PC-9 (cell line): ENCODE results near the gene BBC3. TPM values are rescaled to one million over a fixed set of nuclear protein-coding genes. Genes with fewer than 3 reads are reported as not detected.

Experiments used
- BruUV-seq: library from RNA; stranded (reverse); fragments of 400-500 nt; replicated peaks from 2 replicates; lab custom pipeline; 2021; lab: Mats Ljungman, UMichigan
- CTCF ChIA-PET: fragments of 300-600 bp; sonication (Branson Sonifier 250); formaldehyde crosslinking; loops from one replicate; lab custom pipeline; 2022; ENCODE audit warnings: antibody characterized with exemption; lab: Charles Lee
- POLR2A ChIA-PET: fragments of 300-600 bp; sonication (Branson Sonifier 250); formaldehyde crosslinking; loops from one replicate; lab custom pipeline; 2022; ENCODE audit warnings: antibody characterized with exemption; ENCODE audit not compliant: unreplicated experiment; lab: Charles Lee
- DNase-seq, 2 experiments: peaks; one replicate each; pipeline versions ENCODE4 v3.0.0 to v3.0.0-alpha.2; 2015 to 2022; ENCODE audit warnings: mixed read lengths in 1 of 2
- H2AFZ ChIP-seq: fragments of 200-600 bp; sonication (generic); 2 replicates; pipeline ENCODE4 v1.8.1; 2017; ENCODE audit warnings: antibody characterized with exemption
- H3F3A ChIP-seq: fragments of 200-600 bp; sonication (generic); 2 replicates; pipeline ENCODE4 v1.8.1; 2017; ENCODE audit warnings: antibody characterized with exemption, mild to moderate bottlenecking, low read depth; ENCODE audit not compliant: insufficient read depth
- H3K27ac ChIP-seq: fragments of 200-600 bp; sonication (generic); 2 replicates; pipeline ENCODE4 v1.6.1; 2016; ENCODE audit warnings: mixed run types
- H3K27me3 ChIP-seq: fragments of 200-600 bp; sonication (generic); 2 replicates; pipeline ENCODE4 v1.6.1; 2016; ENCODE audit warnings: low read depth, mixed run types; ENCODE audit not compliant: insufficient read depth
- H3K36me3 ChIP-seq: fragments of 200-600 bp; sonication (generic); 2 replicates; pipeline ENCODE4 v1.6.1; 2016; ENCODE audit warnings: low read depth, mixed run types
- H3K4me1 ChIP-seq: fragments of 200-600 bp; sonication (generic); replicated peaks from 2 replicates; pipeline ENCODE4 v1.6.1; 2016; ENCODE audit warnings: mixed run types; ENCODE audit not compliant: insufficient read depth
- H3K4me2 ChIP-seq: fragments of 200-600 bp; sonication (generic); 2 replicates; pipeline ENCODE4 v1.6.1; 2017; ENCODE audit warnings: mixed run types
- H3K4me3 ChIP-seq: fragments of 200-600 bp; sonication (generic); 2 replicates; pipeline ENCODE4 v1.6.1; 2016; ENCODE audit warnings: mixed run types
- H3K79me2 ChIP-seq: fragments of 200-600 bp; sonication (generic); 2 replicates; pipeline ENCODE4 v1.6.1; 2017; ENCODE audit warnings: low read depth, mixed run types
- H3K9me2 ChIP-seq: fragments of 200-600 bp; sonication (generic); 2 replicates; pipeline ENCODE4 v1.8.1; 2017; ENCODE audit warnings: mild to moderate bottlenecking; ENCODE audit not compliant: insufficient read depth
- H3K9me3 ChIP-seq: fragments of 200-600 bp; sonication (generic); 2 replicates; pipeline ENCODE4 v1.8.1; 2016; ENCODE audit warnings: low read depth; ENCODE audit not compliant: insufficient read depth
- H4K20me1 ChIP-seq: fragments of 200-600 bp; sonication (generic); 2 replicates; pipeline ENCODE4 v1.8.1; 2017; ENCODE audit not compliant: insufficient read depth
- EZH2 ChIP-seq: fragments of 200-600 bp; sonication (generic); IDR thresholded peaks from 2 replicates; pipeline ENCODE4 v1.8.0; 2017; ENCODE audit warnings: antibody characterized with exemption, low read depth
- intact Hi-C: fragments of 100-400 bp; cut with micrococcal nuclease; formaldehyde crosslinking; loops from one replicate; pipeline ENCODE4 v1.10.0; 2022; ENCODE audit not compliant: unreplicated experiment
- total RNA-seq: library from RNA; stranded (reverse); gene quantifications from 2 replicates; pipeline ENCODE4 v1.2.3, GENCODE V29; 2021
- TF ChIP-seq, protein P1 (sequence below): fragments of 200-600 bp; sonication (generic); conservative IDR thresholded peaks from 2 replicates; pipeline ENCODE4 v1.6.1; 2017; ENCODE audit warnings: mixed run types, antibody characterized with exemption, mild to moderate bottlenecking, moderate library complexity

BBC3 gene
- total RNA-seq, 1 experiment from 2014 or later = 18.8 TPM

DNA sequence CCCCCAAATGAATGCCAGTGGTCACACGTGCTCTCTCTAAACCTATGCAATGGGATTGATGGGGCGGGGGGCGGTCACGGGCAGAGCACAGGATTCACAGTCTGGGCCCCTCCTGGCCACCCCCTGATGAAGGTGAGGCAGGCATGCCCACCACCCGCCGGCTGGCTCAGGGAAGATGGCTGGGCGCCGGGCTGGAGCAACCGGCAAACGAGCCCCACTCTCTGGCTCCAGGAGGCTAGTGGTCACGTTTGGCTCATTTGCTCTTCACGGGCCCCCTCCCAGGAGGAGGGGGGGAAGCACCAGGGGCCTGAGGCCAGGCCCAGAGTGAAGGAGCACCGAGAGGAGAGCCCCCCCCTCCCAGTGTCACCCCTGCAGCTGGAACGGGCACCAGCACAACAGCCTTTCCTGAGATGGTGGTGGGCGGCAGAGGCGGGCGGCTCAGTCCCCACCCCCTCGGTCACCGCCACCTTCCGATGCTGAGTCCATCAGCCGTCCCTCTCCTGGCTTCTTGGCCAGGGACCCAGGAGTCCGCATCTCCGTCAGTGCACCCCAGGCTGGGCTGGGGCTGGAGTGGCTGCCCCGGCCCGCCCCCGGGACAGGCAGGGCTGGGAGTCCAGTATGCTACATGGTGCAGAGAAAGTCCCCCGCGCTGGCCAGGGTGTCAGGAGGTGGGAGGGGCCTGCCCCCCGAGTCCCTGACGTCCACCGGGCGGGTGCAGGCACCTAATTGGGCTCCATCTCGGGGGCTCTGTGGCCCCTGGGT lies 9.7 kb downstream of the BBC3 start:
- no peak for DNase-seq
- Histone ChIP-seq H3K36me3 (no peaks in the 10 kb centered on the region), H3K4me2 (no peak overlapping the region), H3K27me3 (no peaks in the 10 kb centered on the region), H3K79me2 (no peaks in the 10 kb centered on the region), H2AFZ (no peak overlapping the region), H3K27ac (no peak overlapping the region), H3K4me3 (no peak overlapping the region), H3F3A (peaks cover 19% of the 10 kb centered on the region; the same call in 1 of the 2 replicates), H3K4me1 (peaks cover 6% of the 10 kb centered on the region), H3K9me2 (no peaks in the 10 kb centered on the region), H3K9me3 (no peaks in the 10 kb centered on the region), H4K20me1 (no peaks in the 10 kb centered on the region)
- ChIA-PET POLR2A (no interaction called here), CTCF (interaction anchor here (0.6 kb wide), 1 partner anchor 62 kb away, joined by 3 read pairs; no protein-coding TSS in a partner anchor)
- intact Hi-C loops = no loop called here
- no peak for TF ChIP-seq EZH2
- TF ChIP-seq, protein P1, sequence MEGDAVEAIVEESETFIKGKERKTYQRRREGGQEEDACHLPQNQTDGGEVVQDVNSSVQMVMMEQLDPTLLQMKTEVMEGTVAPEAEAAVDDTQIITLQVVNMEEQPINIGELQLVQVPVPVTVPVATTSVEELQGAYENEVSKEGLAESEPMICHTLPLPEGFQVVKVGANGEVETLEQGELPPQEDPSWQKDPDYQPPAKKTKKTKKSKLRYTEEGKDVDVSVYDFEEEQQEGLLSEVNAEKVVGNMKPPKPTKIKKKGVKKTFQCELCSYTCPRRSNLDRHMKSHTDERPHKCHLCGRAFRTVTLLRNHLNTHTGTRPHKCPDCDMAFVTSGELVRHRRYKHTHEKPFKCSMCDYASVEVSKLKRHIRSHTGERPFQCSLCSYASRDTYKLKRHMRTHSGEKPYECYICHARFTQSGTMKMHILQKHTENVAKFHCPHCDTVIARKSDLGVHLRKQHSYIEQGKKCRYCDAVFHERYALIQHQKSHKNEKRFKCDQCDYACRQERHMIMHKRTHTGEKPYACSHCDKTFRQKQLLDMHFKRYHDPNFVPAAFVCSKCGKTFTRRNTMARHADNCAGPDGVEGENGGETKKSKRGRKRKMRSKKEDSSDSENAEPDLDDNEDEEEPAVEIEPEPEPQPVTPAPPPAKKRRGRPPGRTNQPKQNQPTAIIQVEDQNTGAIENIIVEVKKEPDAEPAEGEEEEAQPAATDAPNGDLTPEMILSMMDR = no peak
- BruUV-seq = no TSS peak

DNA sequence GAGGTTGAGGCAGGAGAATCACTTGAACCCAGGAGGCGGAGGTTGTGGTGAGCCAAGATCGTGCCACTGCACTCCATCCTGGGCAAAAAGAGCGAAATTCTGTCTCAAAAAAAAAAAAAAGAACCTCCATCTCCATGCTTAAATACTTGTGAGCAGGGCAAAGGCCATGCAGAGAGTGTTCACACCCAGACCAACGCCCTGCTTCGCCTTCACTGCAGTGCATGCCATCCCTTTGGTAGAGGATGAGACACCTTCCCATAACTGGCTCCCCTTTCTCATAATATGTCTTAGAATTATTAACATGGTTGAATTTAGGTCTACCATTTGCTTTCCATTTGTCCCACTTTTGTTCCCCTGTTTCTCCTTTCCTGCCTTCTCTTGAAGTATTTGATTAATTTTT lies 15.4 kb downstream of the BBC3 start:
- Histone ChIP-seq H3K36me3 (no peaks in the 10 kb centered on the region), H3K27ac (no peak overlapping the region), H3F3A (peaks cover 25% of the 10 kb centered on the region), H2AFZ (no peak overlapping the region), H4K20me1 (no peaks in the 10 kb centered on the region), H3K4me3 (no peak overlapping the region), H3K4me1 (peaks cover 12% of the 10 kb centered on the region), H3K9me2 (no peaks in the 10 kb centered on the region), H3K4me2 (no peak overlapping the region), H3K79me2 (no peaks in the 10 kb centered on the region), H3K9me3 (no peaks in the 10 kb centered on the region), H3K27me3 (no peaks in the 10 kb centered on the region)
- no TSS peak for BruUV-seq
- DNase-seq = no peak
- ChIA-PET POLR2A (interaction anchor here (0.8 kb wide), 1 partner anchor 28 kb away, joined by 4 read pairs; no protein-coding TSS in a partner anchor), CTCF (interaction anchor here (0.7 to 2.8 kb wide), 2 partner anchors 29 to 212 kb away, joined by 7 to 9 read pairs; no protein-coding TSS in a partner anchor)
- TF ChIP-seq, protein P1 = no peak
- no peak for TF ChIP-seq EZH2
- intact Hi-C loops = no loop called here

DNA sequence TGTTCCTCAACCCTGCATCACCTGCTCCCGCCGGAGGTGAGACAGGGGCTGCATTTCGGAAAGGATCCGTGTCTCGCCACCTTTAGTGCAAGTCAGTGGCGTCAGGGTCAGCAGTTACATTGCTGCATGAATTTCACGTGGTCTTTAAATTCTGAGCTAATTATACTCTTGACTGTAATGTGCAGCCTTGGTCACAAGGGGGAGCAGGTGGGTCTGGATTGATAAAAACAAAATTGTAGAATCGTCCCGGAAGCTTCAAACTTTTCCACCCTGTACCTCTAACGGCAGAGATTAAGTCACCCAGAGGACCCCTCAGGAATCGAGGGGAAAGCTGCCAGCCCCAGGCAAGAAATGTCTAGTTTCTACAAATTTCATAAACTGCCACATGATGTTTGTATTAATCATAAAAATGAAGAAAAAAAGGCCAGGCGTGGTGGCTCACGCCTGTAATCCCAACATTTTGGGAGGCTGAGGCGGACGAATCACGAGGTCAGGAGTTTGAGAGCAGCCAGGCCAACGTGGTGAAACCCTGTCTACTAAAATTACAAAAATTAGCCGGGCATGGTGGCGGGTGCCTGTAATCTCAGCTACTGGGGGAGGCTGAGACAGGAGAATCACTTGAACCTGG lies 20.2 kb downstream of the BBC3 start:
- DNase-seq = peak; percentile 67 to 70
- Histone ChIP-seq H3K27me3 (no peaks in the 10 kb centered on the region), H2AFZ (peak overlapping the region; percentile 64; the same call in 1 of the 2 replicates), H3K36me3 (no peaks in the 10 kb centered on the region), H3K4me2 (peak overlapping the region; percentile 41), H3K27ac (peak overlapping the region; percentile 70), H4K20me1 (no peaks in the 10 kb centered on the region), H3K4me1 (peaks cover 15% of the 10 kb centered on the region), H3K79me2 (no peaks in the 10 kb centered on the region), H3K4me3 (no peak overlapping the region), H3F3A (peaks cover 56% of the 10 kb centered on the region), H3K9me2 (no peaks in the 10 kb centered on the region), H3K9me3 (no peaks in the 10 kb centered on the region)
- no TSS peak for BruUV-seq
- ChIA-PET CTCF (interaction anchor here (0.5 to 3.5 kb wide), 12 partner anchors 16 to 222 kb away, joined by 3 to 82 read pairs (median 6); no protein-coding TSS in a partner anchor), POLR2A (interaction anchor here (0.6 to 0.7 kb wide), 6 partner anchors 30 to 131 kb away, joined by 3 to 6 read pairs (median 4); no protein-coding TSS in a partner anchor)
- TF ChIP-seq, protein P1 = peak; percentile 95
- TF ChIP-seq EZH2 = no peak
- intact Hi-C loops = loop anchor here (1.0 kb wide), 1 partner anchor 33 kb away; no protein-coding TSS in a partner anchor
